Hematopoietic multipotent progenitor cell (in vitro differentiated cells): ENCODE measurements around the gene CLDN14. TPM values are rescaled to one million over a fixed set of nuclear protein-coding genes. Genes with fewer than 3 reads are reported as not detected.
"Not testable (repeated sequence)": the region's sequence is repeated elsewhere in the genome, so short reads cannot be mapped to it uniquely, and the experiment has no call there.

Experiments
- DNase-seq, 3 donors: peaks; one replicate each; pipeline ENCODE4 v3.0.0-alpha.2; 2011 to 2015; ENCODE audit warnings: low read depth in 2 of 3, low spot score in 2 of 3
- total RNA-seq: library from RNA; depleted of rRNA; stranded (reverse); fragments of >200 nt; gene quantifications from one replicate; pipeline ENCODE4 v1.2.3, GENCODE V29; 2012

Gene CLDN14
- total RNA-seq, 1 donor = not detected

DNA sequence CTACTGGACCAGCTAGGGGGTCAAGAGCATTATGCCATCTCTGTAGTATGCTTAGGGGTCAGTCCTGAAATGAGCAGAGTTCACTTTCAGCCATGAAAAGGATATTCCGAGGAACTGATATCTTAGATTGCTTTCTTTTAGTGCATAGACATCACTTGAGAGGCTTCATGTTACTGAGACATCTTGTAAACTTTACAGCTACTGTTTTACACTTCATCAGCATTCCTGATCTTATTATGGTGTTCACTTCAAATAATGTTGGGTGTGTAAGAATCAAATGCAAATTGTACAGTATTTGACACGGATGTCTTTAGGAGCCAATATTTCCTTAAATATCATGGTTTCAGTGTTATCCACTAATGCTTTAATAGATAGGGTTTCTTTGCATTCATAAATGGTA, 22.4 kb upstream of the CLDN14 start:
- DNase-seq = no peak

DNA sequence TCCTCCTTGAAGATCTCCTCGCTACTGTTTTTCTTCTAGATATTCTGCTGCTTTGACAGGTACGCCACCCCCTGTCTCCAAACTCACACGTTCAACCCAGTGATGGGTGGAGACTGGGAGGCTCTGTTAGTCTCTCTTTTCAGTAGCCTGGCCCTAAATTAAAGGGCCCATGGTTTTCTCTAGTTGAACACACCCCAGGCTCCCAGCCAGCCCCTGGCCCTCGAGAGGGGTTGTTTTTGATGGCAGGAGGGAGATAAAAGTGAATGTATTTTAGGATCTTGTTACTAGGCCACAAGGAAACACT, 21.6 kb upstream of the CLDN14 start:
- no peak for DNase-seq

DNA sequence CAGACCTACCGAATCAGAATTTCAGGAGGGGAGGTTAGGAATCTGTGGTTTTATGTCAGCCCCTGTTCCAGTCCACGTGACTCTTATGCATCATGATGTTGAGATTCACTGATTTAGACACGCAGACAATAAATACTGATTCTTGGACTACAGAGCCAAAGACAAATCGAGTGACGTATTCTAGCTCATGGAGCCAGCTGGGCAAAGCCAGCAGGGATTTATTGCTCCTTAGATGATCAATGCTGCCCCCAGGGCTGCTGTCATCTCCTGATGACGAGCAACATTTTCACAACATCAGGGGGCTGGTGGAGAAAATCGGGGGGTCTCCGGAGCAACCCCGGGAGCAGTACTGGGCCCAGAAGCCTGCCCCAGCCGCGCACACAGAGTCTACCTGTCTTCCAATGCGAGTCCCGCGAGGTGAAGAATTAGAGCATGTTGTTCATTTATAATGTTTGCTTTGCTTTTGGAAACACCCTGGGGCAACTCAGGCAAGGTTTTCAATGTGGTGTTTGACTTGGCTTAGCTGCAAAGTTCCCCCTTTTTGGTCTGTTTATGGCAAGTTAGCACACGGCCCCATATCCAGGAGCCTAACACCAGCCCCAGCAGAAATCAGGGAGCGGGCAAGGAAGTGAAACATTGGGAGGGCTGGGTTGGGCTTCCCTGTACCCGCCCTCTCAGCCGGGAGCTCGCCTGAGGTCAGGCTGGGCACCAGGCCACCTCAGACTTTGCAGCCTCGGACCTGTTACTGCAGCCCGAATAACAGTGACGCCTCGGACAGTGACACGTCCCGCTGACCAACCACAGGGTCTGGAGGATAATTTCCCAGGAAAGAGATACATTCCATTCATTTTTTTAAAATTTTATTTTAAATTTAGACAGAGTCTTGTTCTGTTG, 19.9 kb upstream of the CLDN14 start:
- no peak for DNase-seq

DNA sequence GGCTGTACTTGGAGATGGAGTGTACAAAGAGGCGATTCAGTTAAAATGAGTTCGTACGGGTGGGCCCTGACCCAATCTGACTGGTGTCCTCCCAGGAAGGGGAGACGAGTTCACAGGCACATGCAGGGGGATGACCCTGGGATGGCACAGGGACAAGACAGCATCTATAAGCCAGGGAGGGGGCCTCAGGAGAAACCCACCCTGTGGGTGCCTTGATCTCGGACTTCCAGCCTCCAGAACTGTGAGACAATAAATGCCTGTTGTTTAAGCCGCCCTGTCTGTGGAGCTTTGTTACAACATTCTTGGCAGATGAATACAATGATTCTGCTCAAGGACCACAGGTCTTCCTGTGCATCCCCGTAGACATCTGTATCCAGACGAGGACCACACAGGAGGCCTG, 14.6 kb upstream of the CLDN14 start:
- no peak for DNase-seq

- no peak for DNase-seq
These were observed 11.4 kb upstream of the CLDN14 start for GRCh38 chr21:36491209-36491910.

DNA sequence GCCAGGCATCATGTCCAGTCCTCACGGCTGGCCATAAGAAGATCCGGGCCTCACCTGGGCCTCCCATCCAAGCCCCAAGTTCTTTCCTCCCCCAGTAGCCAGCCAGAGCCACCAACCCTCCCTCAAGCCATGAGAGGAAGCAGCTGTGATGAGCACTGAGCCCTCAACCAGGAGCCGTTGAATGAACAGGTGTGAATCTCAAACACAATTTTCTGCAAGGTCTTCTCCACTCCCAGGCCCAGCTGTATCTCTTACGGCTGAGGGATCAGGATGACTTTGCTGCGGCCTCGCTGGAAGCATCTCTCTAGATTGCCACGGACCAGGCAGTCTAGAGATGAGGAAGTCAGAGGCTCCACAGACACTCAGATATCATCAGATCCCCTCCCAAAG, 9.8 kb upstream of the CLDN14 start:
- DNase-seq = no peak

DNA sequence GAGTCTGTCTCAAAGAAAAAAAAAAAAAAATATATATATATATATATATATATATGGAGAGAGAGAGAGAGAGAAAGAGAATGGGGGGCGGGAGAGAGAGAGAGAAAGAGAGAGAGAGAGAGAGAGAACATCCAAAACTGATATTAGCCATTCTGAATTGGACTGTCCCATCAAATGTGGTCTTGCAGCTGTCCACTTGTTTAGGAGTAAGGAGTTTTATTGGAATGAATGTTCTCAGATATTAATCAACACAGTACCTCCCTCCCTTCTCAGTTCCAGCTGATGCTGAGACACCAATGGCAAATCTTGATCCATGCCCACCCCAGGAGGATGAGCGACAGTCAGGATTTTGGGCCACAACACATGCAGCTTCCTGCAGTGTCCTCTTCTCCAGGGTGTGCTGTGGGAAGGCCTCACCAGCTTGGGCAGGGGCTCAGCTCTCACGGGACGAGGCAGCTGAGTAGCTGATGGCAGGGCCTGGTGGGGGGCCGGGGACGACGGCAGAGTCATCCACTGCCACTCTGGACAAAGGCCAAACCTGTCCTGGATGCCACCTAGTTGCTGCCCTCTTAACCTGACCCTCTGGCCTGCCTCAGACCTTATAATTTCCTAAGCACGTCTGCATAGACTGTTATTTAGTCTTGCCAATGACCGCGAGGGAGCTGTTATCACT, 9.3 kb upstream of the CLDN14 start:
- DNase-seq = no peak

DNA sequence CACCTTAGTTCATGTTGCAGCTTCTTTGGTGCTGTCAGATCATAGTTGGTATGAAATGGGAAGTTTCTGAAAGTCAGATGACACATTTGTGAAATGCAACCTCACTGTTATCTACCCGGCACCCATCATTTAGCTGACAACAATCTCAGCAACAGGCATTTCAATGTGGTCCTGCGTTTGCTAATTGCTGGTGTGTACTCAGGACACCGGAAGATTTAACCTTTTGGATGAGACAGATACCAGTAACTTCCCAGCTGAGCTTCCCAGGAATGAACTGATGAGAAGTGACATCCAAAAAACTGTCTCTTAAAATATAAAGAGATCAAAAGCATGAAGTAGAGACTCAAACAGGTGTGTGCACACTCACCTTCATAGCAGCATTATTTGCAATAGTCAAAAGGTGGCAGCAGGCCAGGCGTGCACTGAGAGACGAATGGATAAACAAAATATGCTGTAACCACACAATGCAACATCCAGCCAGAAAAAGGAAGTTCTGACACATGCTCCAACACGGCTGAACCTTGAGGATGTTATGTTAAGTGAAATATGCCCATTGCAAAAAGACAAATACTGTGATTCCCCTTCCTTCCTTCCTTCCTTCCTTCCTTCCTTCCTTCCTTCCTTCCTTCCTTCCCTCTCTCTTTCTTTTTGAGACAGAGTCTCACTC, 7.9 kb upstream of the CLDN14 start:
- DNase-seq = peak in 2 of 3 donors; percentile 60 to 83

- DNase-seq = no peak
These were observed 6.3 kb upstream of the CLDN14 start for GRCh38 chr21:36486246-36486645.

- DNase-seq = no peak
These were observed 5.6 kb upstream of the CLDN14 start for GRCh38 chr21:36485476-36485875.

GRCh38 chr21:36483095-36483494, 3.2 kb upstream of the CLDN14 start:
- no peak for DNase-seq

DNA sequence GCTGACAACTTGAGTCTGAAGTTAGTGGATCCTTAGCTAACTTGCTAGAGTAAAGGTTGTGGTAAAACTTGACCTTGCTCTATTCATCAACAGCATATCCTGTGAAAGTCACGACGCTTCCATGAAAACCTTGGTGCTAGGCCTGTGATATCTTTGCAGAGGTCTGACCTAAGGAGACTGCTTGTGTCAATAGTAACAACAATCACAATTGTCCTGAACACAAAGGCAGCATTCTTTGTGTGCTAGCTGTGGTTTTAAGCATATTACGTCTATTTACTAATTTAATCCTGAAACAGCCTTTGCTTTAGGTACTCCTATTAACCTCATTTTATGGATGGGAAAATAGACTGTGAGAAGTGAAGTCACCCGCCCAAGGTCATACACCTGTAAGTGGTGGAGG, 2.8 kb upstream of the CLDN14 start:
- no peak for DNase-seq

DNA sequence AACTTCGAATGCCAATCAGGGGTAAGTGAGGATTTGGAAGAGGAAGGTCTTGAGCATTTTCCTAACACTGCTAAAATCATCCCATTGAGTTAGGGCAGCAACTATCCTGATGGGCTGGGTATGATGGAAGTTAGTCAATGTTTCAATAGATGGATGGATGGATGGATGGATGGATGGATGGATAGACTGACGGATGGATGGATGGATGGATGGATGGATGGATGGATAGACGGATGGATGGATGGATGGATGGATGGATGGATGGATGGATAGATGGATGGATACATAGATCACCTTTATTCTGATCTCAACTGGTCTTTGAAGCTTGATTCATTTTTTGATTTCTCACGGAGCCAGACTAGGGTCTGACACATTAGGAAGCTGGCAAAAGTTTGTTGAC, 2.3 kb upstream of the CLDN14 start:
- no peak for DNase-seq

DNA sequence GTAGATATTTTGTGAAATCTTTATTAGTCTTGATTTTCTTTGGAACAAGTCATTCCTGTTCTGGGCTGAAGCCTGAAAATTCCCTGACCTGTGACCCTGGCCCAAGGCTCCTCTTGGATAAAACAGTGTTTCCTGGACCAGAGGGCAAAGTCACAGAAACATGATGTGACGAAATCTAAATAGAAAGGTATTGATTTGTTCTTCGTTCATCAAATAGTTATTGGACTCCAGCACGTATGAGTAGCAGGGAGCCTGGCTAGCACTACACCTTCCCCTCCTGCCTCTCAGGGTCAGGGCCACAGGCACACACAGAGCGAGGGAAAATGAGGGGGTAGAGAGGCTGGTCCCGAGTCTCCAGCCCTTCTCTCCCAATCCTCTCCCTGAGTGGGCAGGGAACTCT, 1.7 kb upstream of the CLDN14 start:
- DNase-seq = no peak

- no peak for DNase-seq
These were observed 696 bp upstream of the CLDN14 start for GRCh38 chr21:36480618-36481017.

DNA sequence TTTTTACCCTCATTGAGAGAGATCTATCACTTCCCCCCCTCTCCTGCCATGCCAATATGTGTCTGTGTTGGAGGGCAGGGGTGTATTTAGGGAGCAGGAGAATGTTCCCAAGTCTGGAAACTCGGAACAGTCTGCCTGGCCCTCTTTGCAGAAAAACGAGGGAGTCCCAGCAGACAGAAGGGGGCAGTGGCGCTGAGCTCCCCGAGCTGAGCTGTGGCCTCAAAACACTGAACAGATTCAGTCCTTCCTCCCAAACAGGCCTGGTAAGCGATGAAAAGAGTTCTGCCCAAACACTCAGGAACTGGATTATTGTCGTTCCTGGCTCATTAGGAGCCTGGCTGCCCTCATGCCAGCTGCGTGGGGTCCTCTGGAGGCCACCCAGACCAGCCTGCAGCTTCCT, 981 bp downstream of the CLDN14 start:
- no peak for DNase-seq

GRCh38 chr21:36478207-36478701, 1.7 kb downstream of the CLDN14 start:
- DNase-seq = no peak

DNA sequence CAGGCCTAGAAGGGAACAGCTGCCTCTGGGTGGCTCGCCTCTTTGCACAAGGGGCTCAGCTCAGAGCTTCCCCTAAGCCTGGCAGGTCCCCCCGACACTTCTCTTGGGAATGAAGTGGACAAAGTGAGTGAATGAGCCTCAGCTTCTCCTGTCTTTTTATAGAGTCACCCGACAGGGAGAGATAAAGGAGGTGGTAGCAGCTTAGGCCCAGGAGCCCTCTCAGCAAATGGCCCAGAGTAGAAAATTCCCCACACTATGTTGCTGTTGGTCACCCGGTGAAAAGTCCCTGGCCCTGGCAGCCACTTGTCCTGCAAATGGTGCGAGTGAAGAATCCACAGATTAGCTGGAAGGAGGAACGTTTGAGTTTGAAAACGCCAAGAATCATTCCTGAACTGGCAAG, 2.4 kb downstream of the CLDN14 start:
- DNase-seq = no peak

DNA sequence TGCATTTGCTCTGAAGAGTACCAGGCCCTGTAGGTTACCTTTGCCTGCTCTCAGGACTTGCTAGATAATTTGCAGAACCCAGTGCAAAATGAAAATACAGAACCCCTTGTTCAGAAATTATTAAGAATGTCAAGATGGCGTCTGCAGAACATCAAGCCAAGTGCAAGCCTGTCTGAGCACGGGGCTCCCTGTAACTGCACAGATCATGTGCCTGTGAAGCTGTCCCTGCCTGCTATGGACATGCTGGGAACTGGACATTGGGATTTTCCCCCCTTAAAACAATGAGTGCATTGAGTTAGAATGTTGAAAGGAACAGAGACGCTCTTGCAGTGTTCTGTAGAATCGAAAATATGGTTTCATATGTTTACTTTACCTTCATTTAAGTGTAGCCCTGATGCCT, 2.9 kb downstream of the CLDN14 start:
- no peak for DNase-seq

DNA sequence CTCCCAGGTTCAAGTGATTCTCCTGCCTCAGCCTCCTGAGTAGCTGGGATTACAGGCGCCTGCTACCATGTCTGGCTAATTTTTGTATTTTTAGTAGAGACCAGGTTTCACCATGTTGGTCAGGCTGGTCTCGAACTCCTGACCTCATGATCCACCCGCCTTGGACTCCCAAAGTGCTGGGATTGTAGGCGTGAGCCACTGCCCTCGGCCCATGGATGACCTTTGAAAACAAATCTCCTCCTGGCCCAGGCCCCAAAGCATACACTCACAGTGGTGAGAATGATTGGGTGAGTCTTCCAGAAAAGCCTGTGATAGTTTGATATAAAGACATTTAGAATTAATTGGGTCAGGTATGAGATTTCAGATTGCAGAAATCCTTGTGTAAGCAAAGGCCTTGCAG, 3.4 kb downstream of the CLDN14 start:
- not testable (repeated sequence) for DNase-seq

- DNase-seq = no peak
These were observed 5.3 kb downstream of the CLDN14 start for GRCh38 chr21:36474591-36474990.
